Activated T-cell treated with anti-CD3 and anti-CD28 coated beads, Interleukin-2, amount 50 U/mL, for 1 hour (primary cell): Measurements from ENCODE around the gene MKLN1.
"Not testable (repeated sequence)": the region's sequence is repeated elsewhere in the genome, so short reads cannot be mapped to it uniquely, and the experiment has no call there.

Experiments
- DNase-seq: peaks from one replicate; pipeline ENCODE4 v3.0.0-alpha.2; 2020

Gene MKLN1

DNA sequence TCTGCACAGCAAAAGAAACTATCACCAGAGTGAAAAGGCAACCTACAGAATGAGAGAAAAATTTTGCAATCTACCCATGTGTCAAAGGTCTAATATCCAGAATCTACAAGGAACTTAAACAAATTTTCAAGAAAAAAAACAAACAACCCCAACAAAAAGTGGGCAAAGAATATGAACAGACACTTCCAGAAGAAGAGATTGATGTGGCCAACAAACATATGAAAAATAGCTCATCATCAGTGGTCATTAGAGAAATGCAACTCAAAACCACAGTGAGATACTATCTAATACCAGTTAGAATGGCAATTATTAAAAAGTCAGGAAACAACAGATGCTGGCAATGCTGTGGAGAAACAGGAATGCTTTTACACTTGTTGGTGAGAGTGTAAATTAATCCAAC lies 7.1 kb upstream of the MKLN1 start:
- no peak for DNase-seq

DNA sequence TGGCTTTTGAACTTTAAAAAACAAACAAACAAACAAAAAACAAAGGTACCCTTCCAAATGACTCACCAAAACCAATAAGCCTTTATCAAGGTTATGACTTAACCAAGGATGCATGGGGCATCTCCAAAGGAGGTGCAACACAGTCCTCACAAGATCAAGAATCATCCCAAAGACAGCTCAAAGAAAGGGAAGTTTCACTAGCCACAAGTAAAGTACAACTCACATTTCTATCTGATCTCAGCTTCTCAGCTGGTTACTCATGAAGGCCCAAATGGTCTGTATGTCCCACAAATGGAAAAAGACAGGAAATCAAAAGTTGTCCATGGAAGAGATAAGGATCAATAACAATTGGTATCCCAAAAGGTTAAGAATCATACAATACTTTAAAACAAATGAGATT lies 6.0 kb upstream of the MKLN1 start:
- no peak for DNase-seq

GRCh38 chr7:131322061-131322460 lies 5.6 kb upstream of the MKLN1 start:
- DNase-seq: no peak

- no peak for DNase-seq
Measured at GRCh38 chr7:131322861-131323260, 4.8 kb upstream of the MKLN1 start.

GRCh38 chr7:131325179-131325840 lies 2.4 kb upstream of the MKLN1 start:
- no peak for DNase-seq

- DNase-seq: no peak
Measured at GRCh38 chr7:131326576-131326975, 1.1 kb upstream of the MKLN1 start.

- no peak for DNase-seq
Measured at GRCh38 chr7:131327049-131327625, 539 bp upstream of the MKLN1 start.

DNA sequence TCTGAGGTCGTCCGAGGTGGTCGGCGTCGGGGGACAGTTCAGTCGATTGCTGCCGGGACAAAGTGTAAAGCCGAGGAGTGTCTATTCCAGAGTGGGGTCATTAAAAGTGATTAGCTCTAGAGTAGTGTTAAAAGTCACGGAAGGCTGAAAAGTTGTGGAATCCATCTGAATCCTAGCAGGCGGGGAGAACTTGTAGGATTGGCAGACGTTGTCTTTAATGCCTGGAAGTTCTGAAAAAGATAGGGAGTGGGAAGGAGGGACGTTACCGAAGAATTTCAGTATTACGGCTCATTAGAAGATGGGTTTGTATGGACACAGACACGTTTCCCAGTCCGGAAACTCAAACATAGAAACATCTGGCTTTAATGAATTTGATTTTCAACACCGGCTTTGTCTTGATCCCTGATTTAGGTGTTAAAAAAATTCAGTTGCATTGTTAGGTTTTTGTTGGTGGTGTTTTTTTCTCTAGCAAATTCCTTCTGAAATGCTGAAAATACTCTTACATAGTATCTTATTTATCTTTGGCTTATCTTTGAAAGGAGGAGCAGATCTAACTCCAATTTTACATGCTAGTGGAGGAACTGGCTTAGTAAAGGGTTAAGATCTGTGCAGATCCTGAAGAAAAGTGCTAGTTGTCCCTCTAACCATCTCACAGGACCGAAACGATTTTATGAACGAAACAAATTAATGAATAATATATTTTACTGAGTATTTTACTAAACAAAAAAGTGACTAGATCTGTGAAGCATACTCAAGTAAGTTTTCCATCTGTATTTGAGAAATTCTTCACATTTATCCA lies 900 bp downstream of the MKLN1 start:
- no peak for DNase-seq

DNA sequence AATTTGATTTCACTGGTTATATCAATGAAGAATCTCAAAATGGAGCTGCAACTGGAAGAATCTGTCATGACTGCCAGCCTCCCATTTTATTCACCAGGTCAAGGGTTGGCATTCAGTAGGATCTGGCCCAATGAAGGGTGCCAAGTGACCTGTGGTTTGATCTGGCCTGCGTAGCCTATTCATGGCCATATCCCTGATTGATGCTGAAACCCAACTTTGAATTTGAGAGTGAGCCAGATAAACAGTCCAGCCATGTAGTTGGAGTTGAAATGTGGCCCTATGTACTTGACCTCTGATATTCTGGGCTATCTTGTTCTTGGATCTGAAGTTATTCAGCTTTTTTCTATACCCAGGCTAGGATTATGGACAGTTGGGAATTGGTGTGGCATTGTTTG lies 1.5 kb downstream of the MKLN1 start:
- no peak for DNase-seq

GRCh38 chr7:131330299-131330698 lies 2.6 kb downstream of the MKLN1 start:
- no peak for DNase-seq

DNA sequence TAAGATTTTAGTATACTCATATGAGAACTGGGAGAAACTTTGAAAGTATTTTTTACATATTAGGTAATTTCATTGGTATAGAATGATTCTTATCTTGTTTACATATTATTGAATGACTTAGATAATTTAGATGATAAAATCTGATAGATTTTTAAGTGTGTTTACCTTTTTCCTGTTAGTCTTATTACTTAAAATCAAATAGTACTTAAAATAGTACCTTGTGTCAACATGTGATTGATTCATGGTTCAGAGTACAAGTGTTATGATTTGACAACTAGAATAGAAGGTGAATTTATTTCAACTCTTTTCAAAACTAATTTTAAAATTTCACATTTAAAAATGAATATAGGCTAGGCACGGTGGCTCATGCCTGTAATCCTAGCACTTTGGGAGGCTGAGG lies 4.1 kb downstream of the MKLN1 start:
- no peak for DNase-seq

GRCh38 chr7:131332729-131333128 lies 5.1 kb downstream of the MKLN1 start:
- not testable (repeated sequence) for DNase-seq

- no peak for DNase-seq
Measured at GRCh38 chr7:131335639-131336381, 8.1 kb downstream of the MKLN1 start.

DNA sequence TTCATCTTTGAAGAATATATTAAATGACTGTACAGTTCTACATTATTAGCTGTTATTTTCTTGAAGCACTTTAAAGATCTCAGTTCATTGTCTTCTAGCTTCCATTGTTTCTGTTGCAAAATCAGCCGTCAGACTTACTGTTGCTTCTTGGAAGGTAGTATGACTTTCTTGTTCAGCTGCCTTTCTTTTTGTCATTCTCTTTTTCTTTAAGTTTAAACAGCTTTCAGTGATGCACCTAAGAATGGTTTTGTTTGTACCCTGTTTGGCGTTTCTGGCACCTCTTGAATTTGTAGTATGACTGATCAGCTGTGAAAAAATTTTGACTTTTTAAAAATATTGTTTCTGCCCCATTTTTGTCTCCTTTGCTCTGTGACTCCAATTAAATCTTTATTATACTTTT lies 9.3 kb downstream of the MKLN1 start:
- DNase-seq: no peak

DNA sequence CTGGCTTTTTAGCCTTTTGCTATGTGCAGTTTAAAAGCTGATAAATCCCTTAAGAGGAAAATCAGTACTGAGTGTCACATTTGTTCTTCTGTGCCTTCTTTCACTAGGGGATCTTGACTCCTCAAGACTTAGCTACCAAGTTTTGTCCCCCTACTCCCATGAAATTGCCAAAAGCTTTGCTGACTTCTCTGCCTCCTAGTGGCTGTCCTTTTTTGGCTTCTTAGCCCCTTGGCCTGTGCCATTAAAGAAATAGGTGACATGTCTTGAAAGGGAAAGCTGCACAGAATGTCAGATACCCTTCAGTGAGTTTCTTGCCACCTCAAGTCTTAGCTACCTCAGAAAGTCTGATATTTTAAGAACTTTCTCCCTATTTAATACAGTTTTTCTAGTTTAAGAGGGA lies 10.5 kb downstream of the MKLN1 start:
- DNase-seq: no peak

GRCh38 chr7:131338691-131339390 lies 11.2 kb downstream of the MKLN1 start:
- DNase-seq: no peak

GRCh38 chr7:131341690-131342089 lies 14.0 kb downstream of the MKLN1 start:
- DNase-seq: no peak

DNA sequence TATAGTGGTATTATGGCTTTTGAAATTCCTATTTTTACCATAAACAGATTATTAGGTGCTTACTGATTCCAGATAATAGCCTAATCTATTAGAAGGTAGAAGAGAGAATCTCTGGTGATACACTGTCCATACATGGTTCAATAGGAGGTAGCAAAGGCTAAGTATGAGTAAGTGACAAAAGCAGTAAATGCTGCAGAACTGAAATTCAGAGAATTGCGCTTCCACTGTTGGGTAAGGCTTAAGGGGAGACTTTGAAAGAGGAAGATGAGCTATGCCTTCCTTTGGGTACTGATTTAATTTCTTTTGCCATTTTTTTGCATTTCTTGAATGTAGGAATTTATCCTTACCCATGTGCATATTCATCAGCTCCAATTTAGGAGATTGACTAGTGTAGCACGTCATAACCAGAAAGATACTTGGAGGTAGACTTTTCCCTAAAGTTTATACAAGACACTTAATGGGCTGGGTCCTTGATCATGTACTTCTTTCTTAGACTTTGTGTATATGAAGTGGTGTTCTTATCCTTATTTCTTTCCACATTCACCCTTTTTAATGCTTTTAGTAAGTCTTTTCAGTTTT lies 15.3 kb downstream of the MKLN1 start:
- no peak for DNase-seq

DNA sequence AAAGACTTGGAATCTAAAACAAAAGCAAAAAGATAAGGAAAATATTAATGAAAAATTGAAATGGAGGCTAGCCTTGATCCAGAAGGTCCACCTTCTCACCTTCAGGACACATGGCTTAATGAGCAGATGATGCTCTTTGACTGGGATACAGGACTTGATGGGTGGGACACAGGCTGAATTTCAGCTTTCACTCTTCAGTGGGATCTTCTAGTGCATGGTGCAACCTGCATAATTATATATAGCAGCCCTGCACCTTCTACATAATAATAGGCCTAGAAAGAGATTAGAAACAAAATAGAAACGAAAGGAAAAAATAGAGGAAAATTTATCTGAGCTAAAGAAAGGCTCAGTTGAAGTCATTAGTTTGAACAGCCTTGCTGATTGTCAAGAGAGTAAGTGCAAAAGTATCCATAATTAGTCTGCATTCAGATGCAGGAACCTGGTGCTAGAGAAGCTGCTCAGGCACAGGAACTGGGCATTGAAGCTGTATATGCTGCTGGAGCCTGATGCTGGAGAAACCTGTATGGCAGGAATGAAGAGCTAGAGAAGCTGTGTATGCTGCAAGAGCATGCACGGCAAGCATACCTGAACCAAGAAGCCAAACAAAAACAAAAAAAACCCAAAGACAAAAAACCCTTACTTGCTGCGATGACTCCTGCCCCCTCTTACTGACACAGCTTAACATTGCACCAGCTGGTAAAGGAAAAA lies 19.4 kb downstream of the MKLN1 start:
- no peak for DNase-seq

- no peak for DNase-seq
Measured at GRCh38 chr7:131352032-131352431, 24.4 kb downstream of the MKLN1 start.

GRCh38 chr7:131354390-131354789 lies 26.7 kb downstream of the MKLN1 start:
- DNase-seq: no peak
